RWPE1 (cell line): Measurements from ENCODE around the gene ZSCAN22.
"Not testable (repeated sequence)": the region's sequence is repeated elsewhere in the genome, so short reads cannot be mapped to it uniquely, and the experiment has no call there.

ENCODE experiments used
- CTCF ChIA-PET: fragments of 350-600 bp; sonication (Branson Sonifier 250); formaldehyde crosslinking; extraction: SDS; loops from one replicate; lab custom pipeline; 2021; lab: Yijun Ruan, JAX
- POLR2A ChIA-PET: fragments of 400-600 bp; formaldehyde crosslinking; extraction: SDS; loops from one replicate; lab custom pipeline; 2020; ENCODE audit warnings: antibody characterized with exemption; ENCODE audit not compliant: low non-redundant PET; lab: Yijun Ruan, JAX
- DNase-seq: peaks from one replicate; pipeline ENCODE4 v3.0.0; 2012; ENCODE audit warnings: low spot score
- H3K27ac ChIP-seq: fragments of 450-650 bp; 2 replicates; pipeline ENCODE4 v1.5.1; 2017
- TF ChIP-seq, protein P1 (sequence below): fragments of 450-650 bp; conservative IDR thresholded peaks from 2 replicates; pipeline ENCODE4 v1.5.1; 2017; ENCODE audit warnings: low read depth, mild to moderate bottlenecking

The ZSCAN22 gene

GRCh38 chr19:58304255-58304654, 22.5 kb upstream of the ZSCAN22 start:
- no peak overlapping the region for H3K27ac ChIP-seq
- TF ChIP-seq, protein P1, sequence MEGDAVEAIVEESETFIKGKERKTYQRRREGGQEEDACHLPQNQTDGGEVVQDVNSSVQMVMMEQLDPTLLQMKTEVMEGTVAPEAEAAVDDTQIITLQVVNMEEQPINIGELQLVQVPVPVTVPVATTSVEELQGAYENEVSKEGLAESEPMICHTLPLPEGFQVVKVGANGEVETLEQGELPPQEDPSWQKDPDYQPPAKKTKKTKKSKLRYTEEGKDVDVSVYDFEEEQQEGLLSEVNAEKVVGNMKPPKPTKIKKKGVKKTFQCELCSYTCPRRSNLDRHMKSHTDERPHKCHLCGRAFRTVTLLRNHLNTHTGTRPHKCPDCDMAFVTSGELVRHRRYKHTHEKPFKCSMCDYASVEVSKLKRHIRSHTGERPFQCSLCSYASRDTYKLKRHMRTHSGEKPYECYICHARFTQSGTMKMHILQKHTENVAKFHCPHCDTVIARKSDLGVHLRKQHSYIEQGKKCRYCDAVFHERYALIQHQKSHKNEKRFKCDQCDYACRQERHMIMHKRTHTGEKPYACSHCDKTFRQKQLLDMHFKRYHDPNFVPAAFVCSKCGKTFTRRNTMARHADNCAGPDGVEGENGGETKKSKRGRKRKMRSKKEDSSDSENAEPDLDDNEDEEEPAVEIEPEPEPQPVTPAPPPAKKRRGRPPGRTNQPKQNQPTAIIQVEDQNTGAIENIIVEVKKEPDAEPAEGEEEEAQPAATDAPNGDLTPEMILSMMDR = no peak
- no peak for DNase-seq
- CTCF ChIA-PET = no interaction called here
- POLR2A ChIA-PET = no interaction called here

DNA sequence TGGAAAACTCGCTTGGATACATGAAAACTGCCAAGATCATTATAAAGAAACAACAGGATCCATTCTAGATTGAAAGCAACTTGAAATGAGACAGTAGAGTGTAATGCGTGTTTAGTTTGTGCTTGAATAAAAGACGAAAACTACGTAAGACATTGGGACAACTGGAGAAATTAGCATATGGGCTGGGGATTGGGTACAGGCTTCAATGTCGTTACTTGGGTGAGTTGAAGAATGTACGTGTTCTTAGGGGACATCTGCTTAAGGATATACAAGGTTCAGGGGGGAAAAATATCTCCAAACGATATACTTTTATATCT, 22.1 kb upstream of the ZSCAN22 start:
- CTCF ChIA-PET = no interaction called here
- DNase-seq = no peak
- TF ChIP-seq, protein P1 = no peak
- H3K27ac ChIP-seq = peak overlapping the region; percentile 73
- POLR2A ChIA-PET = no interaction called here

DNA sequence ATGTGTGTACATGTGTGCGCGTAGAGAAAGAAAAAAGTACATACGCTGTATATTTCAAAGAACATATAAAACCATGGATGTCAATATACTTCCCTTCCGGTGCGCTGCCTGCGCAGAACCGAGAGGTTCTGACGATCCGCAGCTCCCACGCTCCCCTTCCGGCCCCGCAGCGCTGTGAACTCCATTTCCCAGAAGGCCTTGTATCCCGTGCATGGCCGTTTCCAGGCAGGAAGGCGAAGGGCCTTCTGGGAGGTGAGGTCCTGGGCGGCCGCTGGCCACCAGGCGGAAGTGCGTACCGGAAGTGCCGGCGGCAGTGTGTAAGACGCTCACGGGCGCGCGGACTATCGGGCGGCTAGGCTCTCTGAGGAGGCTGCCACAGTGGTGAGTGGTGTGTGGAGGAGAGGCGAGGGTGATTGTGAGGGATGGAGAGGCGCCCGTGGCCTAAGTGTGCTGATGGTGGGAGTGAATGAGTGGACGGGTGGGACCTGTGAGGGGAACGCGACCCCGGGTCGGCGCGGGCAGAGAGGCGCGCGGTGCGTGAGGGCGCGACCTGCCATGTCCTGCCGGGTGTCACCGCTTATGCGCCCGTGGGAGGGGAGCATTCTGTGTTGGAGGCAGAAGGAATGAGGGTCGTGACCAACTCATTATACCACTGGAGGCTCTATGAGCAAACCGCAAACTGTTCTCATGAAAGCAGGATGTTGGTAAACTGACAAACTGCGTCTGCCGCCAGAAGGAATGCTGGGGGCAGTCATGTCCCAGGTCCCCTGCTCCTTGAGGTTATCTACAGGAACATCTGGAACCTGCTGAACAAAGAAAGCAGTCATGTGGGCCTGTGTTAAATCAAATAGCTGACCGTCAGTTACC, 21.5 kb upstream of the ZSCAN22 start, which contains the start of gene ERVK3-1:
Gene ERVK3-1, plus strand, starts transcription at position 313 of the 867 bp plus-strand sequence. CDS start 6,792 bp downstream, outside the sequence.
- peak within 1 kb of the TSS; percentile 73 for H3K27ac ChIP-seq
- ChIA-PET CTCF (no interaction called here), POLR2A (no interaction called here)
- DNase-seq = peak; percentile 96
- TF ChIP-seq, protein P1 = no peak

DNA sequence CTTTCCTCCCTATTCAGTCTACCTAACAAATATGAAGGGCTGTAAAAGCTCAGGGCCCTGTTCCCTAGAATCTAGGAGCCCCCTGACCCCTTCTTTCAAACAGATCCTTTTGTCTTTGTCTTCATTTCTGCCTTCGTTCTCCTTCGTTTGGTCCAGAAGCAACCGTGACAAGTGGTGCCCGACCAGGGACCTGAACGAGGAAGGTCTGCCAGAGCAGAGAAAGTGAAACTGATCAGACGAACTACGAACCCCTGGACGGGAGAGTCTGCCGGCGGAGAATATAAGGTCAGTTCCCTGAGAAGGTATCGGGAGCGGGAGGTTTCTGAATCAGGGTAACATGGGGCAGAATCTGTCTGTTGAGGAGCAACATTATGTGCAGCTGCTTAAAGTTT, 20.9 kb upstream of the ZSCAN22 start:
- POLR2A ChIA-PET = interaction anchor here (0.6 kb wide), 1 partner anchor 15 kb away, joined by 3 read pairs; no protein-coding TSS in a partner anchor
- TF ChIP-seq, protein P1 = no peak
- H3K27ac ChIP-seq = peak overlapping the region; percentile 73
- DNase-seq = no peak
- CTCF ChIA-PET = no interaction called here

GRCh38 chr19:58307736-58308135, 19.1 kb upstream of the ZSCAN22 start:
- ChIA-PET POLR2A (no interaction called here), CTCF (no interaction called here)
- DNase-seq = no peak
- H3K27ac ChIP-seq = no peak overlapping the region
- TF ChIP-seq, protein P1 = no peak

- H3K27ac ChIP-seq, POLR2A ChIA-PET, DNase-seq: not testable (repeated sequence)
- TF ChIP-seq, protein P1 = peak; percentile 26; the same call in 1 of the 2 replicates
- CTCF ChIA-PET = interaction anchor here (0.6 kb wide), 1 partner anchor 82 kb away, joined by 3 read pairs; the partner anchor contains the start of gene ZNF544
Observed at GRCh38 chr19:58310685-58311084, 16.1 kb upstream of the ZSCAN22 start.
